Thymus (tissue), 11 donors: Measurements from ENCODE around the gene TMEM272. TPM values are rescaled to one million over a fixed set of nuclear protein-coding genes. Genes with fewer than 3 reads are reported as not detected.

Source experiments
- DNase-seq, 9 donors: peaks; one replicate each; pipeline ENCODE4 v3.0.0-alpha.2; 2013; ENCODE audit warnings: low spot score in 9 of 9, low read depth in 6 of 9, missing footprints in 1 of 9
- H3K27ac ChIP-seq, 2 donors: one replicate each; pipeline ENCODE4 v1.5.1; 2013; ENCODE audit warnings: control low read depth in 1 of 2, low read depth in 1 of 2, low read length in 1 of 2, mild to moderate bottlenecking in 1 of 2, moderate library complexity in 1 of 2
- H3K27me3 ChIP-seq, 2 donors: one replicate each; pipeline ENCODE4 v1.5.1; 2013; ENCODE audit warnings: low read length in 1 of 2; ENCODE audit not compliant: control insufficient read depth in 2 of 2, insufficient read depth in 1 of 2
- H3K36me3 ChIP-seq, 2 donors: one replicate each; pipeline ENCODE4 v1.5.1; 2013; ENCODE audit warnings: low read length in 1 of 2, mild to moderate bottlenecking in 1 of 2, moderate library complexity in 1 of 2; ENCODE audit not compliant: control insufficient read depth in 2 of 2, insufficient read depth in 2 of 2
- H3K4me1 ChIP-seq, 2 donors: one replicate each; pipeline ENCODE4 v1.5.1; 2013; ENCODE audit warnings: low read length in 2 of 2; ENCODE audit not compliant: control insufficient read depth in 2 of 2, insufficient read depth in 2 of 2
- H3K4me3 ChIP-seq, 2 donors: one replicate each; pipeline ENCODE4 v1.5.1; 2013; ENCODE audit warnings: low read length in 2 of 2, control low read depth in 1 of 2, mild to moderate bottlenecking in 1 of 2
- H3K9me3 ChIP-seq, 2 donors: one replicate each; pipeline ENCODE4 v1.5.1; 2013; ENCODE audit warnings: low read length in 1 of 2, mild to moderate bottlenecking in 1 of 2; ENCODE audit not compliant: control insufficient read depth in 2 of 2, insufficient read depth in 1 of 2
- WGBS: extraction: QIAGEN DNeasy Blood & Tissue Kit; methylation state at CpG from one replicate; pipeline ENCODE4 v1.1.7; 2013; 5-methylcytosine and 5-hydroxymethylcytosine counted together
- polyA plus RNA-seq: library from polyadenylated mRNA; stranded (reverse); fragments of 200-250 nt; gene quantifications from one replicate; pipeline ENCODE4 v1.2.3, GENCODE V29; 2013
- total RNA-seq: library from RNA; stranded (reverse); fragments of 120-200 nt; gene quantifications from one replicate; pipeline ENCODE4 v1.2.4, GENCODE V29; 2013
- donor health status: healthy.

TMEM272 gene
- total and polyA plus RNA-seq, 2 donors, result 0.38 to 0.68 TPM

DNA sequence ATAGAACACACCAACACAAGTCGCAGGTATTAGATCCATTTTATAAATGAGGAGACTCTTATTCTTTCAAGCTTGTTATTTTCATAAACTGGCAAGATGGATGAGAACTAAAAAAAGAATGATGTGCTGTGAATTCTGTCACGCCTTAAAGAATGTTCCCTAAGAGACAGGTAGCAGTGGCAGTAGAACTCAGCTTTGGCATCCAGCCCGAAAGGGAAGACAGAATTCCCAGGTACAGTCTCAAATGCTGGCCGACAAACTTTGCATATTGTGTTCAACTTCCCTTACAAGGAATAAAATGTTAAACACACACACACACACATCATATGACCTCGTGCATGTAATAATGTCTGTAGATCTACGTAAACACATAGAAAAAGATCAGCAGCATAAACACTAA lies 3.2 kb downstream of the TMEM272 start:
- Histone ChIP-seq H3K4me1 (peaks cover 0 to 7% of the 10 kb centered on the region in 2 donors), H3K4me3 (no peak overlapping the region), H3K27ac (no peak overlapping the region), H3K36me3 (no peaks in the 10 kb centered on the region), H3K9me3 (no peaks in the 10 kb centered on the region), H3K27me3 (no peaks in the 10 kb centered on the region)
- WGBS, result 94% methylated on average over 6 of the region's 6 CpGs
- no peak for DNase-seq

DNA sequence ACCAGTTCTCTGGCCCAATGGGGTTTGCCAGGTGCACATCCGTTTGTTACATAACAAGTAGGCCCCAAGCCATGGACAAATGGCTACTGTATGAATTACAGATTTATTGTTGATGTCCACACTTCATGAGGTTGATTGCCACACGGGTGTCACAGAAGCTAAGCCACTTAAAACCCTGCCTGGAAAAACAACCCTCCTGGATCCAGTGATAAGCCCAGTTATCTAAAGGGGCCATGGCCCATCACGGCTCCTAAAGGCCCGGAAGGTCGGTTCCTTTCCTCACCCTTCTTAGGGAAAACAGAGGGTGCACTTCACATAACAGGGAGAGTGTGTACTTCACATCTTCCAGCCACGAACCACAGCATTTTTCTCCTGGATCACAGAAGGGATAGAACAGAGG lies 4.1 kb downstream of the TMEM272 start:
- no peak for DNase-seq
- no peaks in the 10 kb centered on the region for H3K36me3 ChIP-seq
- 92% methylated on average over 6 of the region's 6 CpGs for WGBS
- no peak overlapping the region for H3K4me3 ChIP-seq
- H3K9me3 ChIP-seq, result no peaks in the 10 kb centered on the region
- H3K4me1 ChIP-seq, result peaks cover 0 to 7% of the 10 kb centered on the region in 2 donors
- H3K27me3 ChIP-seq, result no peaks in the 10 kb centered on the region
- H3K27ac ChIP-seq, result no peak overlapping the region

DNA sequence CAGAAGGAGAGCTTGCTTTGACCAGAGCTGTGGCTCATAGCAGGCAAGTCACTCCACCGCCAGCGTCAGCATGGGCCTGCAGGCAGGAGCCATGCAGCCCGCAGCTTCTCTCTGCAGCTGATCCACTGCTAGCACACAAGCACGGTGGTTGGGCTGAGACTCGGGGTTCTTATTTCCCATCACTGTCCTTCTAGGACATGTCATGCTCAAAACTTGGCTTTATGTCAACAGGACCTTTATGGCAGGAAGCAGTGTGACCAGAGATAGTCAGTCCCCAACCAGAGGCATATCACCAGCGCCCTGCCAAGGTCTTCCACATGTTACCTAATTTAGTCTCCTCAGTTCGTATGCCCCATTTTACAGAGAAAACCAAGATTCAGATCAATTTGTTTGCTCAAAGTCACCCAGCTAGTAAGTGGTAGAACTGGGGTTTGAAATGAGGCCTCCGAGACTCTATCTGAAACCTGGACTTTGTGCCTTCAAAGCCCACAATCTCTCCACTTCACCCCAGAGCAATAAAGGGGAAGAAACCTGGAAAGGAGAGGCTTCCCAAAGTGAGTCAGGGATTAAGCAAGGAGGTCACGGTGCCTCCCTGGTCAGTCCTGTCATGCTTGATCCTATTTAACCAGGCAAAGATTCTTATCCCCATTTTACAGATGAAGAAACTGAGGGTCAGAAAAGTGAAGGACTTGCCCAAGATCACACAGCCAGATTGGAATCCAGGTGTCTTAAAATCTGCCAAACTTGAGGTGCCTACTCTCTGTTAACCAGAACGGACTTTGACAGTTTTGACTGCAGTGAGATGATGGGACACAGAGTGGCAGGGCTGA lies 5.1 kb downstream of the TMEM272 start:
- Histone ChIP-seq H3K36me3 (no peaks in the 10 kb centered on the region), H3K27ac (no peak overlapping the region), H3K4me1 (peaks cover 0 to 2% of the 10 kb centered on the region in 2 donors), H3K9me3 (no peaks in the 10 kb centered on the region), H3K4me3 (no peak overlapping the region), H3K27me3 (no peaks in the 10 kb centered on the region)
- DNase-seq, result no peak
- 88% methylated on average over 10 of the region's 10 CpGs for WGBS

DNA sequence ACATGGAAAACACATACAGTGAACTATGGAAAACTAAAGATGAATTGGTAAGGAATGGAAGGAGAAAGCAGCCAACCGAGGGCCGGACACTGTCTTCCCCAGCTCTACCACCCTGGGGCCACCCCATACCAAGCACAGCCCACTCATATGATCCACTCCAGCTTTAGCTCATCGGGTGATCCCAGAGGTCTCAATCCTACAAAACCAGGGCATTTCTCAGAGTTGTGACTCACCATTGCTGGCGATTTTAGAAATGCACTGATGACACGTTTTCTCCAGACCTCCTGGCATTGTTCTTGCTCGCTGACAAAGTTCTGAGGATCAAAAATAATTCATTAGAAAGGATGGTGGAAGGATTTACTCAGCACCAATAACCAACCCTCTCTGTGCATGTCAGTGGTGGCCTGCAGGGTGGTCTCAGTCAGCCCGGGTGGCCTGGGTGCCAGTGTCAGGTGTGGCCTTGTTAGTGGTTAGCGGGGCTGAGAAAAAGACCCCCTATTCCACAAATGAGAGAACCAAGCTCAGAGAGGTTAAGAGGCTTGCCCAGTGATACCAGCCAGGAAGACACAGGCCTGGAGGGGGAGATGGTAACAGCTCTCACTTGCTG lies 6.6 kb downstream of the TMEM272 start:
- peaks cover 0 to 5% of the 10 kb centered on the region in 2 donors for H3K4me1 ChIP-seq
- WGBS, result 97% methylated on average over 8 of the region's 8 CpGs
- no peaks in the 10 kb centered on the region for H3K36me3 ChIP-seq
- DNase-seq, result no peak
- H3K9me3 ChIP-seq, result no peaks in the 10 kb centered on the region
- no peak overlapping the region for H3K4me3 ChIP-seq
- no peak overlapping the region for H3K27ac ChIP-seq
- no peaks in the 10 kb centered on the region for H3K27me3 ChIP-seq

DNA sequence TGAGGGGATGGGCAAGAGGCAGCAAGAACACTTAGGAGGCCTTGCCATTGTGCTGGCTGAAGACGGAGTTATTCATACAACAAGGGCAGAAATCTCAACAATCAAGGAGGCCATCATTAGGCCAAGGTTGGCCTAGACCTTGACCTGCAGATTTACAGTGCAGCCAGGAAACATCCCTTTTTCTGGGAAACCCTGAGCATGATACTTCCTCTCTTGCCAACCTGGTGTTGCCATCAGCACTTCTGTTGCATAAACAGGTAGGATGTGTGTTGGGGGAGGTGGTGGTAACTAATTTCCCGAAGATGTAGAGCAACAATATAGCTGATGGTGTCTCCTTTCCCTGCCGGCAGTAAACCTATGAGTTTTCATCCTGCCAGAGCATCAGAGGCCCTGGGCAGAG lies 8.0 kb downstream of the TMEM272 start:
- DNase-seq, result no peak
- H3K4me3 ChIP-seq, result no peak overlapping the region
- WGBS, result 92% methylated on average over 3 of the region's 3 CpGs
- H3K4me1 ChIP-seq, result peaks cover 0 to 8% of the 10 kb centered on the region in 2 donors
- no peak overlapping the region for H3K27ac ChIP-seq
- no peaks in the 10 kb centered on the region for H3K9me3 ChIP-seq
- H3K27me3 ChIP-seq, result no peaks in the 10 kb centered on the region
- no peaks in the 10 kb centered on the region for H3K36me3 ChIP-seq

DNA sequence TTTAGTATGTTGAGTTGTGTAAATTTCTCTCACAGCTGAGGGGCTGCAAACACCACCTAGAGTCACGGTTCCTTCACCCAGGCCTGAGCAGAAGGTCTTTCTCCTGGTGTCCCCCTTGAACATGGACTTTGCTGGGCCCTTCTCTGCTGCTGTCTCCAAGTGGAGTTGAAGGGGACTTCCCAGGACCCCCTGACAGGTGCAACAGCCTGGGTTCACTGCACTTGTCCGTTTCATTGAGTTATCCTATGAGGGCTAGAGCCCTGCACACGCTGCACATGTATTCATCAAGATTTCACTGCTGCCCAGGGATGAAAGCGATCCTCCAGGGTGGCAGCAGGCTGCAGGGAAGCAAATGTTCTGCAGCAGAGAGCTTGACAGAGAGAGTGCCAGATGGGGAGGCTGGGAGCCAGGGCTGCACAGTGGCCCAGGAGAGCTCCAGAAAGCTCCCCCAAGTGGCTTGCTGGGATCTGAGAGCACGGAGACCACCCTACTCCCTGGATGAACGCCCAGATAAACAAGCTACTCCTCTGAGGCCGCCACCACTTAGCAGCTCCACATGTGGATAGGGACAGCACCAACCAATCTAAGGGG lies 10.3 kb downstream of the TMEM272 start:
- Histone ChIP-seq H3K27me3 (no peaks in the 10 kb centered on the region), H3K9me3 (no peaks in the 10 kb centered on the region), H3K27ac (no peak overlapping the region), H3K4me3 (no peak overlapping the region), H3K4me1 (peaks cover 0 to 15% of the 10 kb centered on the region in 2 donors), H3K36me3 (no peaks in the 10 kb centered on the region)
- no peak for DNase-seq
- WGBS, result 86% methylated on average over 7 of the region's 7 CpGs

DNA sequence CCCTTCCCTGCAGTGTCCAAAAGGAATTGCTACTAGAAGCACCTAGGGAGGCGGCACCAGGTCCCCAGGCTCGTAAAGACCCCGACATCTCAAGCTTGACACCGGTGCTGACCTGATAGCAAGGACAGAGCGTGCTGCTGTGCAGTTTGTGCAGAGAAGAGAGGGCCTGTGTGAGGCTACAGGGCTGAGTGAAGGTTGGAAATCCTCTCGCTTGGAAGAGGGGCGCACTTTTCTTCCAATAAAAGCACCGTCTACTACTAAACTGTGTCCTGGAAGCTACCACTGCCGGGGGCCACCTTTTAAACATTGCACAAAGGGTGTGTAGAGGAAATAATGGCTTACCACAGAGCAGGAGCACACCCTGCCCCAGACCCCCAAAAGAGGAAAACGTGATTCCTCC lies 11.0 kb downstream of the TMEM272 start:
- no peak overlapping the region for H3K27ac ChIP-seq
- 60% methylated on average over 10 of the region's 10 CpGs for WGBS
- no peak overlapping the region for H3K4me3 ChIP-seq

DNA sequence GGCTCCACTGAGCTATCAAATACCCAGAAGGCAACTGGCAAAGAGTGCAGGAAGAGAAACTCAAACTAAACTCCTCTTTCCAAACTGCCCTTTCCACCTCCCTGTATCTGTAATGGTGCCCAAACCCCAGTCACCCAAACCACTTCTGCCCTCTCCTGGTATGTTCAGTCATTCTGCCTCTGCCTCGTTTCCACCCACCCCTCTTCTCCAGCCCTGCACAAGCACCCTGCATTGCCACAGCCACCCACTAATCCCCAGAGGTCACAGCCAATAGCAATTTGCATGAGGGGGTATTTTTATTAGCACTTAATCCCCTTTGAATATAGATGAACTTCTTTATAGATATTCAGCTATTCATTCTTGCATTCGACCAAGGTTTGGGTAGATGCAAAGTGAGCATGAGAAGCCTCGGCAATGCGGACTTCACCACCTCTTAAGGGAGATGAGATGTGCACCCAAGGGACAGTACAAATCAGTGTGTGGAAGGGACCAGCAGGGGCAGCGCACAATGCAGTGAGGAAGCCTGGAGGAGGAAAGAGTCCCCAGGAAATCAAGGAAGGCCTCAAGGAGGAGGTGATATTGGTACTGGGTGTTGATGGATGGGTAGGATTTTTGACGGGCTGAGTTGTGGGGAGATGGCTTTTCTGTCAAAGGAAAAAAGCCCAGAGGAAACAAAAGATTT lies 12.4 kb downstream of the TMEM272 start:
- H3K4me3 ChIP-seq, result no peak overlapping the region
- H3K9me3 ChIP-seq, result no peaks in the 10 kb centered on the region
- H3K4me1 ChIP-seq, result peaks cover 3 to 29% of the 10 kb centered on the region in 2 donors
- 79% methylated on average over 6 of the region's 6 CpGs for WGBS
- peak in 3 of 9 donors; percentile 36 to 70 (median 58) for DNase-seq
- H3K27ac ChIP-seq, result no peak overlapping the region
- no peaks in the 10 kb centered on the region for H3K27me3 ChIP-seq
- H3K36me3 ChIP-seq, result no peaks in the 10 kb centered on the region

More for the DNA sequence above, 11.0 kb downstream of the TMEM272 start:
- DNase-seq, result no peak
- Histone ChIP-seq H3K36me3 (no peaks in the 10 kb centered on the region), H3K9me3 (no peaks in the 10 kb centered on the region), H3K27me3 (no peaks in the 10 kb centered on the region), H3K4me1 (peaks cover 0 to 20% of the 10 kb centered on the region in 2 donors)

DNA sequence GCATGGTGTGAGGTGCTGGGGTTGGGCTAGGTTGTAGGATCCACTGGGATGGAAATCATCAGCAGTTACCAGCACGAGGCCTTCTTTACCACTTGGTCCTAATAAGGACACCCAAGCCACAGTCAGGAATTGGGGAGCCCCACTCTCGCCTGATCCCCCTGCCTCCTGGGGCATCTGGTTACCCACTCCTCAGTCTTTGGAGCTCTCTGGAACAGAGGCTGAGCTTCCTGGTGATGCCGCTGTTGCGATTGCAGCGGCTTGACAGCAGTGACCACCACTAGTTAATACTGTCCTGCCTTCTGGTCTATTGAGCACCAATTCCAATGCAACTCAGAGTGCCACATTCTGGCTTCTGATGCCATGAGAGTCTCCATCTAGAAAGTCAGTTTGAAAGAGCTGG lies 13.5 kb downstream of the TMEM272 start:
- WGBS, result 99% methylated on average over 5 of the region's 5 CpGs
- no peaks in the 10 kb centered on the region for H3K9me3 ChIP-seq
- H3K4me3 ChIP-seq, result no peak overlapping the region
- H3K27me3 ChIP-seq, result no peaks in the 10 kb centered on the region
- H3K27ac ChIP-seq, result no peak overlapping the region
- H3K4me1 ChIP-seq, result peaks cover 13 to 40% of the 10 kb centered on the region in 2 donors
- no peak for DNase-seq
- no peaks in the 10 kb centered on the region for H3K36me3 ChIP-seq
